ENCODE results near the gene NSRP1. TPM values are rescaled to one million over a fixed set of nuclear protein-coding genes. Genes with fewer than 3 reads are reported as not detected.
"Not testable (repeated sequence)": the region's sequence is repeated elsewhere in the genome, so short reads cannot be mapped to it uniquely, and the experiment has no call there.

Gene NSRP1
- total and polyA plus RNA-seq, 2 experiments from 2014 or later = 7.7 to 54.8 TPM

DNA sequence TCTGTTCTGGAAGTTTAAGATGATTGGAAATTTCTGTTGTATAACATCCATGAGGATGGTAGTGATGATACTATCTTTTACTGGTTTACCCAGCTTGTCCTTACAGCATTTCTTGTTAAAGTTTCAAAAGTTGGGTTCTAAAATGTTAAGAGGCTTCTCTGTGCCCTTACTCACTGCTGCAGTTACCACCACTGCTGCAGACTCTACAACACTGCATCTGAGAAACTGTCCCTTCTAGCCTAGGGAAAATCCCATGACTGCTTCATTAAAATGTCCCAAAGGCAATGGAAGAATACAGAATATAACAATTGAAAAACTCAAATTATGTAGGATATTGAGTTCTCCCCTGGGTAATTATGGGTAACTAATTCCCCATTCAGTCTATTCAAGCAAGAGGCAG, 3.8 kb upstream of the NSRP1 start:
- 0 out of 2 replicates have a peak, but pooled peaks cover 6% of the 10 kb centered on the region for H3F3A ChIP-seq (ENCODE audit: insufficient read depth)
- no peak overlapping the region for H3K4me2 ChIP-seq (ENCODE audit: unreplicated experiment)
- H3K27ac ChIP-seq = no peak overlapping the region
- DNase-seq = no peak
- H3K9ac ChIP-seq = no peak overlapping the region
- no peaks in the 10 kb centered on the region for H3K9me2 ChIP-seq (ENCODE audit: insufficient read depth)
- H4K20me1 ChIP-seq (ENCODE audit: insufficient read depth) = no peaks in the 10 kb centered on the region
- no peaks in the 10 kb centered on the region for H3K27me3 ChIP-seq (replicated peaks; ENCODE audit: insufficient read depth)
- no peak for TF ChIP-seq EZH2phosphoT487 (IDR thresholded peaks at IDR 0.05; ENCODE audit: insufficient read depth, low read depth)
- TF ChIP-seq EZH2 (IDR thresholded peaks at IDR 0.05; ENCODE audit: insufficient read depth, poor library complexity, severe bottlenecking) = no peak
- no peaks in the 10 kb centered on the region for H3K9me3 ChIP-seq (ENCODE audit: low read depth)
- H3K4me3 ChIP-seq = no peak overlapping the region
- no peak overlapping the region for H2AFZ ChIP-seq
- no peaks in the 10 kb centered on the region for H3K36me3 ChIP-seq (ENCODE audit: low read depth)
- in situ Hi-C loops (cut with MboI) = no loop called here
- peaks cover 2% of the 10 kb centered on the region; the same call in 1 of the 2 replicates for H3K4me1 ChIP-seq (ENCODE audit: insufficient read depth)
- H3K79me2 ChIP-seq (ENCODE audit: insufficient read depth) = peaks cover 10% of the 10 kb centered on the region

DNA sequence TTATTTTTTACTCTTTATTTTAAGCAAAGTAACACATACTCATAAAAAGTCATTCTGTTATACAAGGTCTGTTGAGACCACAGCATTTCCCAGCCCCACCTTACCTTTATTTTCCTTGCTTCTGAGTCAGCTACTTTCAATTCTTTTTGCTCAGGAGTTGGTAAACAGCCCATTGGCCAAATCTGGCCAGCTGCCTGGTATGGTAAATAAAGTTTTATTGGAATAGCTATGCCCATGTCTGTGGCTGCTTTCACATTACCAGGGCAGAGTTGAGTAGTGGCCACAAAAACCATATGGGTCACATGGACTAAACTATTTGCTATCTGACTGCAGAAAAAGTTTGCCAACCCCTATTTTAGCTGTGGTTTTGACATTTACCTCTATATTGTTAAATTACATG, 3.4 kb upstream of the NSRP1 start:
- Histone ChIP-seq H3K9ac (no peak overlapping the region), H3K36me3 (ENCODE audit: low read depth) (no peaks in the 10 kb centered on the region), H3K4me1 (ENCODE audit: insufficient read depth) (peaks cover 6% of the 10 kb centered on the region), H3K27ac (no peak overlapping the region), H2AFZ (0 out of 2 replicates have a peak overlapping the region, but pooled peaks have one; percentile 7), H3K27me3 (replicated peaks; ENCODE audit: insufficient read depth) (no peaks in the 10 kb centered on the region), H3K4me3 (no peak overlapping the region), H3K4me2 (ENCODE audit: unreplicated experiment) (no peak overlapping the region), H4K20me1 (ENCODE audit: insufficient read depth) (0 out of 2 replicates have a peak, but pooled peaks cover 2% of the 10 kb centered on the region), H3K79me2 (ENCODE audit: insufficient read depth) (peaks cover 14% of the 10 kb centered on the region), H3F3A (ENCODE audit: insufficient read depth) (0 out of 2 replicates have a peak, but pooled peaks cover 6% of the 10 kb centered on the region), H3K9me3 (ENCODE audit: low read depth) (no peaks in the 10 kb centered on the region), H3K9me2 (ENCODE audit: insufficient read depth) (no peaks in the 10 kb centered on the region)
- DNase-seq = no peak
- in situ Hi-C loops (cut with MboI) = no loop called here
- TF ChIP-seq EZH2 (IDR thresholded peaks at IDR 0.05; ENCODE audit: insufficient read depth, poor library complexity, severe bottlenecking) = no peak
- TF ChIP-seq EZH2phosphoT487 (IDR thresholded peaks at IDR 0.05; ENCODE audit: insufficient read depth, low read depth) = no peak

DNA sequence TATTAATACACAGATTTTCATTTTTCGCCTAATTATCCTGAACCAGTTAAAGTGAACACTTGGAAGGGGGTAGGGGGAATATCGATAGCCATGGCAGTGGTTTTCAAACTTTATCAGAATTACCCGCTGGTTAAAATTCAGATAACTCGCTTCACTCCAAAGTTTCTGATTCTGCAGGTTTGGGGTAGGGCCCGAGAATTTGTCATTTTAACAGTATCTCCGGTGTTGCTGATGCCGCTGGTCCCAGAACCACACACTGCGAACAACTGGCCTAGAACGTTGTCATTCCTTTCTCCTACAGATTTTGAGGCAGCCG, 313 bp upstream of the NSRP1 start:
- DNase-seq = no peak
- WGBS, 2 experiments (ENCODE audit: low coverage in 1 of 2, low lambda C conversion rate in 2 of 2, missing lambda C conversion rate in 2 of 2) = 4% methylated on average over 10 of the region's 10 CpGs
- TF ChIP-seq EZH2 (IDR thresholded peaks at IDR 0.05; ENCODE audit: insufficient read depth, poor library complexity, severe bottlenecking) (no peak), EZH2phosphoT487 (IDR thresholded peaks at IDR 0.05; ENCODE audit: insufficient read depth, low read depth) (no peak)
- Histone ChIP-seq H3K4me2 (ENCODE audit: unreplicated experiment) (peak overlapping the region; percentile 86), H3K9ac (peak overlapping the region; percentile 99), H3K79me2 (ENCODE audit: insufficient read depth) (peaks cover 45% of the 10 kb centered on the region), H2AFZ (peak overlapping the region; percentile 97), H3K4me3 (peak overlapping the region; percentile 87), H3K27me3 (replicated peaks; ENCODE audit: insufficient read depth) (no peaks in the 10 kb centered on the region), H3K9me2 (ENCODE audit: insufficient read depth) (no peaks in the 10 kb centered on the region), H3K36me3 (ENCODE audit: low read depth) (peaks cover 16% of the 10 kb centered on the region), H3K4me1 (ENCODE audit: insufficient read depth) (peaks cover 22% of the 10 kb centered on the region), H3K27ac (peak overlapping the region; percentile 97), H3F3A (ENCODE audit: insufficient read depth) (0 out of 2 replicates have a peak, but pooled peaks cover 6% of the 10 kb centered on the region), H4K20me1 (ENCODE audit: insufficient read depth) (peaks cover 3% of the 10 kb centered on the region; the same call in 1 of the 2 replicates), H3K9me3 (ENCODE audit: low read depth) (no peaks in the 10 kb centered on the region)
- in situ Hi-C loops (cut with MboI) = no loop called here

- Histone ChIP-seq H3K9me3 (ENCODE audit: low read depth) (no peaks in the 10 kb centered on the region), H3K9me2 (ENCODE audit: insufficient read depth) (no peaks in the 10 kb centered on the region), H3K4me3 (peak overlapping the region; percentile 87), H3K79me2 (ENCODE audit: insufficient read depth) (peaks cover 58% of the 10 kb centered on the region), H3K27ac (peak overlapping the region; percentile 97), H3K4me1 (ENCODE audit: insufficient read depth) (peaks cover 22% of the 10 kb centered on the region), H3K9ac (peak overlapping the region; percentile 99), H2AFZ (peak overlapping the region; percentile 97), H3F3A (ENCODE audit: insufficient read depth) (0 out of 2 replicates have a peak, but pooled peaks cover 6% of the 10 kb centered on the region), H3K27me3 (replicated peaks; ENCODE audit: insufficient read depth) (no peaks in the 10 kb centered on the region), H4K20me1 (ENCODE audit: insufficient read depth) (peaks cover 3% of the 10 kb centered on the region; the same call in 1 of the 2 replicates), H3K36me3 (ENCODE audit: low read depth) (peaks cover 16% of the 10 kb centered on the region), H3K4me2 (ENCODE audit: unreplicated experiment) (peak overlapping the region; percentile 98)
- TF ChIP-seq EZH2 (IDR thresholded peaks at IDR 0.05; ENCODE audit: insufficient read depth, poor library complexity, severe bottlenecking) = no peak
- no peak for TF ChIP-seq EZH2phosphoT487 (IDR thresholded peaks at IDR 0.05; ENCODE audit: insufficient read depth, low read depth)
- DNase-seq = peak; percentile 47
- WGBS, 2 experiments (ENCODE audit: low coverage in 1 of 2, low lambda C conversion rate in 2 of 2, missing lambda C conversion rate in 2 of 2) = 7 to 13% methylated on average over 5 of the region's 5 CpGs
- in situ Hi-C loops (cut with MboI) = no loop called here
These were observed 1.1 kb downstream of the NSRP1 start for GRCh38 chr17:30117675-30118081.

DNA sequence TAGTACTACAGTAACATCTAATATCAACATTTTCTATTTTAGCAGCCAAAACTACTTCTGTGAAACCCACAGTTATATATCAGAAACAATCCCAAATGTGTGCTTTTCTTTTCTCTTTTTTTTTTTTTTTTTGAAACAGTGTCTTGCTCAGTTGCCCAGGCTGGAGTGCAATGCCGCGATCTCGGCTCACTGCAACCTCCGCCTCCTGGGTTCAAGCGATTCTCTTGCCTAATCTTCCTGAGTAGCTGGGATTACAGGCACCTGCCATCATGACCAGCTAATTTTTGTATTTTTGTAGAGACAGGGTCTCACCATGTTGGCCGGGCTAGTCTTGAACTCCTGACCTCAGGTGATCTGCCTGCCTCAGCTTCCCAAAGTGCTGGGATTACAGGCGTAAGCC, 2.0 kb downstream of the NSRP1 start:
- H3K9me3 ChIP-seq (ENCODE audit: low read depth); H4K20me1 ChIP-seq (ENCODE audit: insufficient read depth); H3K27ac ChIP-seq; H3K9me2 ChIP-seq (ENCODE audit: insufficient read depth); DNase-seq; H2AFZ ChIP-seq; in situ Hi-C loops (cut with MboI); H3K27me3 ChIP-seq (replicated peaks; ENCODE audit: insufficient read depth): not testable (repeated sequence)
- H3K4me1 ChIP-seq (ENCODE audit: insufficient read depth) = peaks cover 22% of the 10 kb centered on the region
- WGBS, 2 experiments (ENCODE audit: low coverage in 1 of 2, low lambda C conversion rate in 2 of 2, missing lambda C conversion rate in 2 of 2) = 91 to 93% methylated on average over 7 of the region's 7 CpGs
- peaks cover 67% of the 10 kb centered on the region for H3K79me2 ChIP-seq (ENCODE audit: insufficient read depth)
- peaks cover 16% of the 10 kb centered on the region for H3K36me3 ChIP-seq (ENCODE audit: low read depth)
- H3K4me3 ChIP-seq = peak overlapping the region; percentile 87
- peak overlapping the region; percentile 99 for H3K9ac ChIP-seq
- peak overlapping the region; percentile 98 for H3K4me2 ChIP-seq (ENCODE audit: unreplicated experiment)
- H3F3A ChIP-seq (ENCODE audit: insufficient read depth) = 0 out of 2 replicates have a peak, but pooled peaks cover 12% of the 10 kb centered on the region

Measured in GM23248 (cell line).